Measurements from ENCODE around the gene SLC17A5. TPM values are rescaled to one million over a fixed set of nuclear protein-coding genes. Genes with fewer than 3 reads are reported as not detected.

Gene SLC17A5
- total RNA-seq, 1 donor: 46.6 TPM

Small RNA genes lying within 50 kb of the gene (small RNA-seq; reads per million reads assigned to genes)
- not detected for gene RPS27P15

Other genes starting within 250 kb of the SLC17A5 start
- 6.9 and 8.7 TPM in 2 replicates for gene CGAS, start 201.7 kb downstream of the SLC17A5 start, total RNA-seq
- 42.8 and 59.2 TPM in 2 replicates for gene MTO1, start 192.3 kb downstream of the SLC17A5 start, total RNA-seq
- gene EEF1A1, start 133.0 kb downstream of the SLC17A5 start, total RNA-seq: 14,096 and 18,582 TPM in 2 replicates
- gene CD109, start 42.2 kb upstream of the SLC17A5 start, total RNA-seq: 27.2 and 43.2 TPM in 2 replicates